ES-I3 (cell line): ENCODE results near the gene TPSB2.
"Not testable (repeated sequence)": the region's sequence is repeated elsewhere in the genome, so short reads cannot be mapped to it uniquely, and the experiment has no call there.

Experiments used
- H3K36me3 ChIP-seq: 2 replicates; pipeline ENCODE4 v1.6.1; 2013; ENCODE audit warnings: mild to moderate bottlenecking, low read length, control low read depth, moderate library complexity; ENCODE audit not compliant: insufficient read depth
- H3K4me1 ChIP-seq: 2 replicates; pipeline ENCODE4 v1.6.1; 2013; ENCODE audit warnings: mild to moderate bottlenecking, control low read depth, low read length; ENCODE audit not compliant: insufficient read depth
- H3K9ac ChIP-seq: 2 replicates; pipeline ENCODE4 v1.6.1; 2013; ENCODE audit warnings: low read depth, mild to moderate bottlenecking, low read length, moderate library complexity
- H3K9me3 ChIP-seq: 2 replicates; pipeline ENCODE4 v1.6.1; 2013; ENCODE audit warnings: mild to moderate bottlenecking, low read length, moderate library complexity; ENCODE audit not compliant: control insufficient read depth, insufficient read depth

TPSB2 gene

GRCh38 chr16:1212616-1213194 is 17.3 kb downstream of the TPSB2 start:
- Histone ChIP-seq H3K9me3 (no peaks in the 10 kb centered on the region), H3K4me1 (no peaks in the 10 kb centered on the region), H3K9ac (no peak overlapping the region), H3K36me3 (no peaks in the 10 kb centered on the region; the same call in 1 of the 2 replicates)

GRCh38 chr16:1211451-1212268 is 18.3 kb downstream of the TPSB2 start:
- H3K9ac ChIP-seq = no peak overlapping the region
- no peaks in the 10 kb centered on the region for H3K4me1 ChIP-seq
- H3K9me3 ChIP-seq = no peaks in the 10 kb centered on the region
- H3K36me3 ChIP-seq = no peaks in the 10 kb centered on the region; the same call in 1 of the 2 replicates

- no peaks in the 10 kb centered on the region for H3K4me1 ChIP-seq
- H3K9ac ChIP-seq = no peak overlapping the region
- no peaks in the 10 kb centered on the region; the same call in 1 of the 2 replicates for H3K36me3 ChIP-seq
- no peaks in the 10 kb centered on the region for H3K9me3 ChIP-seq
Measured at GRCh38 chr16:1210461-1210860, 19.5 kb downstream of the TPSB2 start.

- Histone ChIP-seq H3K9me3 (no peaks in the 10 kb centered on the region), H3K9ac (no peak overlapping the region), H3K36me3 (no peaks in the 10 kb centered on the region; the same call in 1 of the 2 replicates), H3K4me1 (no peaks in the 10 kb centered on the region)
Measured at GRCh38 chr16:1209081-1209480, 20.9 kb downstream of the TPSB2 start.

- Histone ChIP-seq H3K9ac (no peak overlapping the region), H3K36me3 (no peaks in the 10 kb centered on the region; the same call in 1 of the 2 replicates)
Measured at GRCh38 chr16:1208239-1208830, 21.6 kb downstream of the TPSB2 start.

GRCh38 chr16:1206786-1207185 is 23.2 kb downstream of the TPSB2 start:
- Histone ChIP-seq H3K36me3 (no peaks in the 10 kb centered on the region; the same call in 1 of the 2 replicates), H3K9ac (no peak overlapping the region), H3K4me1 (no peaks in the 10 kb centered on the region), H3K9me3 (no peaks in the 10 kb centered on the region)

More at GRCh38 chr16:1208239-1208830, 21.6 kb downstream of the TPSB2 start:
- Histone ChIP-seq H3K9me3 (no peaks in the 10 kb centered on the region), H3K4me1 (no peaks in the 10 kb centered on the region)

- no peak overlapping the region for H3K9ac ChIP-seq
- no peaks in the 10 kb centered on the region for H3K9me3 ChIP-seq
- no peaks in the 10 kb centered on the region; the same call in 1 of the 2 replicates for H3K36me3 ChIP-seq
- H3K4me1 ChIP-seq = no peaks in the 10 kb centered on the region
Measured at GRCh38 chr16:1206326-1206725, 23.7 kb downstream of the TPSB2 start.

- H3K36me3 ChIP-seq = no peaks in the 10 kb centered on the region; the same call in 1 of the 2 replicates
- H3K4me1 ChIP-seq = no peaks in the 10 kb centered on the region
- no peak overlapping the region for H3K9ac ChIP-seq
- no peaks in the 10 kb centered on the region for H3K9me3 ChIP-seq
Measured at GRCh38 chr16:1204933-1205332, 25.1 kb downstream of the TPSB2 start.

GRCh38 chr16:1202274-1202673 is 27.7 kb downstream of the TPSB2 start:
- Histone ChIP-seq H3K9me3 (no peaks in the 10 kb centered on the region), H3K4me1 (no peaks in the 10 kb centered on the region), H3K36me3 (no peaks in the 10 kb centered on the region), H3K9ac (no peak overlapping the region)

GRCh38 chr16:1201444-1201843 is 28.5 kb downstream of the TPSB2 start:
- H3K9ac ChIP-seq = no peak overlapping the region
- H3K36me3 ChIP-seq = no peaks in the 10 kb centered on the region
- H3K9me3 ChIP-seq = no peaks in the 10 kb centered on the region
- H3K4me1 ChIP-seq = no peaks in the 10 kb centered on the region

GRCh38 chr16:1200014-1200627 is 29.9 kb downstream of the TPSB2 start:
- H3K9me3 ChIP-seq = no peaks in the 10 kb centered on the region
- no peak overlapping the region for H3K9ac ChIP-seq
- no peaks in the 10 kb centered on the region for H3K36me3 ChIP-seq
- H3K4me1 ChIP-seq = no peaks in the 10 kb centered on the region

GRCh38 chr16:1199347-1200013 is 30.5 kb downstream of the TPSB2 start:
- Histone ChIP-seq H3K4me1 (no peaks in the 10 kb centered on the region), H3K9ac (no peak overlapping the region), H3K36me3 (no peaks in the 10 kb centered on the region), H3K9me3 (no peaks in the 10 kb centered on the region)

- H3K9ac ChIP-seq, H3K9me3 ChIP-seq, H3K36me3 ChIP-seq, H3K4me1 ChIP-seq: not testable (repeated sequence)
Measured at GRCh38 chr16:1198671-1199346, 31.2 kb downstream of the TPSB2 start.
